SH-SY5Y (cell line): ENCODE results near the gene OR2F1.

ENCODE experiments used
- GATA2 ChIP-seq: IDR thresholded peaks from 2 replicates; pipeline ENCODE4 v1.6.1; 2011; ENCODE audit warnings: mild to moderate bottlenecking, low read depth, low read length
- GATA3 ChIP-seq: IDR thresholded peaks from 2 replicates; pipeline ENCODE4 v1.6.1; 2011; ENCODE audit warnings: low read depth, mild to moderate bottlenecking, low read length, moderate library complexity

GRCh38 chr7:143973870-143974416, 19.3 kb downstream of the OR2F1 start:
- no peak for TF ChIP-seq GATA3
- TF ChIP-seq GATA2 = no peak
